Osteoblast (primary cell): ENCODE results near the gene MIA. TPM values are rescaled to one million over a fixed set of nuclear protein-coding genes. Genes with fewer than 3 reads are reported as not detected.

Experiments used
- DNase-seq: peaks from one replicate; pipeline ENCODE4 v3.0.0; 2011; ENCODE audit warnings: low spot score, mixed read lengths; ENCODE audit not compliant: insufficient read length; ENCODE audit errors: missing footprints
- H2AFZ ChIP-seq: 2 replicates; pipeline ENCODE4 v1.6.0; 2011; ENCODE audit warnings: mild to moderate bottlenecking, low read length
- H3K27ac ChIP-seq: 2 replicates; pipeline ENCODE4 v1.5.1; 2011; ENCODE audit warnings: mild to moderate bottlenecking, low read depth, low read length, moderate library complexity
- H3K27me3 ChIP-seq: 2 replicates; pipeline ENCODE4 v1.6.0; 2012; ENCODE audit warnings: mild to moderate bottlenecking, control low read depth, inconsistent platforms, low read length, moderate library complexity; ENCODE audit not compliant: insufficient read depth
- H3K36me3 ChIP-seq: 2 replicates; pipeline ENCODE4 v1.5.1; 2011; ENCODE audit warnings: mild to moderate bottlenecking, low read length, control low read depth, moderate library complexity; ENCODE audit not compliant: insufficient read depth
- H3K4me1 ChIP-seq: 2 replicates; pipeline ENCODE4 v1.5.1; 2011; ENCODE audit warnings: mild to moderate bottlenecking, low read length, control low read depth, moderate library complexity; ENCODE audit not compliant: insufficient read depth
- H3K4me2 ChIP-seq: 2 replicates; pipeline ENCODE4 v1.6.0; 2011; ENCODE audit warnings: mild to moderate bottlenecking, low read length; ENCODE audit not compliant: insufficient read depth
- H3K4me3 ChIP-seq: fragments of 200-600 bp; sonication (generic); 3 replicates; pipeline ENCODE4 v1.5.1; 2012; ENCODE audit warnings: mild to moderate bottlenecking, low read length, inconsistent platforms; ENCODE audit not compliant: insufficient read depth
- H3K79me2 ChIP-seq: 2 replicates; pipeline ENCODE4 v1.6.0; 2012; ENCODE audit warnings: mild to moderate bottlenecking, low read length, control low read depth, inconsistent platforms; ENCODE audit not compliant: insufficient read depth
- H3K9me3 ChIP-seq: 2 replicates; pipeline ENCODE4 v1.5.1; 2011; ENCODE audit warnings: low read depth, low read length, control low read depth
- H4K20me1 ChIP-seq: 2 replicates; pipeline ENCODE4 v1.6.0; 2012; ENCODE audit warnings: mild to moderate bottlenecking, low read length, control low read depth; ENCODE audit not compliant: insufficient read depth
- CTCF ChIP-seq: IDR thresholded peaks from 2 replicates; pipeline ENCODE4 v1.5.1; 2011; ENCODE audit warnings: mild to moderate bottlenecking, low read depth, low read length, moderate library complexity; ENCODE audit errors: extremely low read depth
- total RNA-seq: library from RNA; depleted of rRNA; stranded (reverse); fragments of >200 nt; gene quantifications from 2 replicates; pipeline ENCODE4 v1.2.3, GENCODE V29; 2012

MIA gene
- total RNA-seq, 1 donor: 0.72 TPM

DNA sequence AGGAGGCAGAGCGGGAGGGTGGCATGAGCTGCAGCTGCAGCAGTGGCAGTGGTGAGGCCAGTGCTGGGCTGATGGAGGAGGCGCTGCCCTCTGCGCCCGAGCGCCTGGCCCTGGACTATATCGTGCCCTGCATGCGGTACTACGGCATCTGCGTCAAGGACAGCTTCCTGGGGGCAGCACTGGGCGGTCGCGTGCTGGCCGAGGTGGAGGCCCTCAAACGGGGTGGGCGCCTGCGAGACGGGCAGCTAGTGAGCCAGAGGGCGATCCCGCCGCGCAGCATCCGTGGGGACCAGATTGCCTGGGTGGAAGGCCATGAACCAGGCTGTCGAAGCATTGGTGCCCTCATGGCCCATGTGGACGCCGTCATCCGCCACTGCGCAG, 25.7 kb downstream of the MIA start:
- no peak overlapping the region for H3K27ac ChIP-seq
- H3K36me3 ChIP-seq: peaks cover 36% of the 10 kb centered on the region
- no peaks in the 10 kb centered on the region for H3K27me3 ChIP-seq
- H3K4me3 ChIP-seq: peak overlapping the region; percentile 88
- TF ChIP-seq CTCF: no peak
- H3K4me1 ChIP-seq: peaks cover 43% of the 10 kb centered on the region
- H4K20me1 ChIP-seq: peaks cover 62% of the 10 kb centered on the region
- H3K79me2 ChIP-seq: peaks cover 69% of the 10 kb centered on the region
- H2AFZ ChIP-seq: no peak overlapping the region
- DNase-seq: no peak
- H3K4me2 ChIP-seq: peak overlapping the region; percentile 94
- H3K9me3 ChIP-seq: no peaks in the 10 kb centered on the region

DNA sequence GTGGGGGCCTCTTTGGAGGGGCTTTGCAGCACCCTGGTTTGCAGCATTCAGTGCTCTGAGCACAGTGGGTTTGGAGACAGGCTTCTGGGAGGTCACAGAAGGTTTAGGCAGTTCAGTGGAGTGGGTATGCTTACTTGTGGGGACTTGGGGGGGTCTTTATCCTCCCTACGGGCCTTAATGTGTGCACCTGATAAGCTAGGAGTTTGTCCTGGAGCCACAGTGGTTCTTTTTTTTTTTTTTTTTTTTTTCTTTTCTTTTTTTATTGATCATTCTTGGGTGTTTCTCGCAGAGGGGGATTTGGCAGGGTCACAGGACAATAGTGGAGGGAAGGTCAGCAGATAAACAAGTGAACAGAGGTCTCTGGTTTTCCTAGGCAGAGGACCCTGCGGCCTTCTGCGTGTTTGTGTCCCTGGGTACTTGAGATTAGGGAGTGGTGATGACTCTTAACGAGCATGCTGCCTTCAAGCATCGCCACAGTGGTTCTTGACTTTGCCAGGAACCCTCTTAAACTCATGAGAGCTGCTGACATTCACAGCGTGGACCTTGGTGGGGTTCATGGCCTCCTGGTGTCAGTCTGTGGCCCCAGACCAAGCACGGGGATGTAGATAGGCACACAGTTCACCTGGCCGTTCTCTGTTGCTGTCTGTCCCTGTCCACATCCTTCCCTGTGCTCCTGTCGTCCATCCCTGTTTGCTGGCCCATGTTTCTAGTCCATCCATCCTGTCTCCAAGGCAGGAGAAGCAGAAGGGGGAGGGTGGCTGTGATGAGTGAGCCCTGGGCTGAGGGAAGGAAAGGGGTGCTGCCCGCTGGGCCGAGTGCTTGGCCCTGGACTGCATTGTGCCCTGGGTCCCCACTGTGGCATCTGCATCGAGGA, 26.3 kb downstream of the MIA start:
- TF ChIP-seq CTCF: no peak
- H4K20me1 ChIP-seq: peaks cover 69% of the 10 kb centered on the region
- H3K4me2 ChIP-seq: peak overlapping the region; percentile 94
- no peak overlapping the region for H2AFZ ChIP-seq
- DNase-seq: peak; percentile 83
- peak overlapping the region; percentile 45 for H3K27ac ChIP-seq
- H3K79me2 ChIP-seq: peaks cover 76% of the 10 kb centered on the region
- H3K4me3 ChIP-seq: peak overlapping the region; percentile 88
- no peaks in the 10 kb centered on the region for H3K9me3 ChIP-seq
- peaks cover 49% of the 10 kb centered on the region for H3K4me1 ChIP-seq
- peaks cover 36% of the 10 kb centered on the region for H3K36me3 ChIP-seq
- no peaks in the 10 kb centered on the region for H3K27me3 ChIP-seq

DNA sequence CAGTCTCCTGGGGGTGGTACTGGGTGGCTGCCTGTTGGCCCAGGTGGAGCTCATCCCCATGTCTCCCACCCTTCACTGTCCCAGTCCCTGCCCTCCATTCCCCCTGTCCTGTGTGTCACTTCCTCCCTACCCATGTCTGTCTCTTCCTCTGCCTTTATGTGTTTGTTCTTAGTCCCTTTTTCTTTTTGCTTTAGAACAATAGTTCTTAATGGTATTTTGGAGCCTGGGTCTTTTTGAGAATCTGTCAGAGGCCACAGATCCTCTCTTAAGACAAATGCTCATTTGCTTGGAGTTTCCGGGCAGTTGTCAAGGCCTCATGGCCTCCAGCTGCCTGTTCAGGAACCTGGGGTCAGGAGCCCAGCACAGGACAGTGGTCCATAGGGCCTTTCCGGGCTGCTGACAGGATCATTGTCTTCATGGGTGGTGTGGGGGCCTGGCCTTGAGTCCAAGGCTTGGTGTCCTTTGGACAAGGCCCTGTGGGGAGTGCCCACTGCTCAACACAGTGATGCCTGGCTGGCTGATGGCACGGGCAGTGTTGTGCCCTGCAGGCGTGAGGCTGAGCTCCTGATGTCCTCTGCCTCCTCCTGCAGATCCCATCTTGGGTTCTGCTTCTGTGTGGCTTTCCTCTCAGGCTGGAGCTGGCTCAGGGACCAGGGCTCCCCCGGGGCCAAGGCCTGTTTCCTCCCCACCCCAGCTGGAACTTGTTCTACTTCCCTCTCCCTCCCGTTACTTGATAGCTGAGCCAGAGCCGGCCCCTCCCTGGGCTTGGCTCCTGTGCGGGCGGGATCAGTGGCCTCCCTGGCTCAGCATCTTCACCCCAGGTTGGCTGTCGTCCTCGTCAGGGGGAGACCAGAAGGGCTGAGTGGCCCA, 27.2 kb downstream of the MIA start:
- no peak for TF ChIP-seq CTCF
- Histone ChIP-seq H4K20me1 (peaks cover 78% of the 10 kb centered on the region), H3K27ac (peak overlapping the region; percentile 45), H3K9me3 (no peaks in the 10 kb centered on the region), H3K4me1 (peaks cover 50% of the 10 kb centered on the region), H3K4me2 (peak overlapping the region; percentile 94), H3K36me3 (peaks cover 42% of the 10 kb centered on the region), H2AFZ (no peak overlapping the region), H3K27me3 (no peaks in the 10 kb centered on the region), H3K79me2 (peaks cover 85% of the 10 kb centered on the region), H3K4me3 (peak overlapping the region; percentile 53)
- DNase-seq: peak; percentile 74
